ENCODE measurements around the gene TXLNB. TPM values are rescaled to one million over a fixed set of nuclear protein-coding genes. Genes with fewer than 3 reads are reported as not detected.

TXLNB gene
- total RNA-seq, 2 experiments from 2014 or later, result 0.17 to 0.19 TPM

- H3K4me1 ChIP-seq (ENCODE audit: insufficient read depth, low read length), result peaks cover 4% of the 10 kb centered on the region
- no peaks in the 10 kb centered on the region for H3K36me3 ChIP-seq (ENCODE audit: insufficient read depth, low read length)
- Mint-ChIP-seq H3K36me3 (ENCODE audit: low read depth) (no peaks in the 10 kb centered on the region), H3K27me3 (no peaks in the 10 kb centered on the region), H3K9me3 (no peaks in the 10 kb centered on the region), H3K4me1 (ENCODE audit: low read depth) (peaks cover 15% of the 10 kb centered on the region), H3K27ac (no peak overlapping the region), H3K4me3 (no peak overlapping the region)
- H3K9me3 ChIP-seq (ENCODE audit: control insufficient read depth in 1 of 2, insufficient read depth in 1 of 2, low read length in 2 of 2), result no peaks in the 10 kb centered on the region
- no peak overlapping the region for H3K4me3 ChIP-seq (ENCODE audit: low read length)
- no peak for TF ChIP-seq CTCF (IDR thresholded peaks at IDR 0.05)
- ChIA-PET CTCF (no interaction called here), POLR2A (interaction anchor here (0.9 to 2.2 kb wide), 3 partner anchors 15 to 17 kb away, joined by 3 to 7 read pairs (median 3); partner anchors contain the start of gene TXLNB)
- DNase-seq (peak in 2 of 14 experiments; percentile 26 to 31), ATAC-seq (ENCODE audit: poor library complexity) (no peak)
- no peaks in the 10 kb centered on the region for H3K27me3 ChIP-seq (ENCODE audit: control insufficient read depth in 1 of 2, insufficient read depth in 2 of 2, low read length in 2 of 2)
- no peak overlapping the region for H3K27ac ChIP-seq (ENCODE audit: low read depth in 1 of 2, low read length in 2 of 2)
- intact Hi-C loops (cut with DNase I, micrococcal nuclease), result no loop called here
These were observed 17.3 kb upstream of the TXLNB start for GRCh38 chr6:139308936-139309603.

- intact Hi-C loops (cut with DNase I, micrococcal nuclease), result no loop called here
- no peaks in the 10 kb centered on the region for H3K27me3 Mint-ChIP-seq
- H3K4me3 ChIP-seq (ENCODE audit: low read length), result no peak overlapping the region
- no peak for ATAC-seq (ENCODE audit: poor library complexity)
- peaks cover 4% of the 10 kb centered on the region for H3K4me1 ChIP-seq (ENCODE audit: insufficient read depth, low read length)
- no peak overlapping the region for H3K4me3 Mint-ChIP-seq
- H3K4me1 Mint-ChIP-seq (ENCODE audit: low read depth), result peaks cover 15% of the 10 kb centered on the region
- no peaks in the 10 kb centered on the region for H3K9me3 Mint-ChIP-seq
- ChIA-PET POLR2A (interaction anchor here (0.9 to 1.1 kb wide), 2 partner anchors 15 to 17 kb away, joined by 3 read pairs; partner anchors contain the start of gene TXLNB), CTCF (no interaction called here)
- H3K9me3 ChIP-seq (ENCODE audit: control insufficient read depth in 1 of 2, insufficient read depth in 1 of 2, low read length in 2 of 2), result no peaks in the 10 kb centered on the region
- no peaks in the 10 kb centered on the region for H3K36me3 Mint-ChIP-seq (ENCODE audit: low read depth)
- peak in 2 of 14 experiments; percentile 22 to 33 for DNase-seq
- H3K36me3 ChIP-seq (ENCODE audit: insufficient read depth, low read length), result no peaks in the 10 kb centered on the region
- H3K27me3 ChIP-seq (ENCODE audit: control insufficient read depth in 1 of 2, insufficient read depth in 2 of 2, low read length in 2 of 2), result no peaks in the 10 kb centered on the region
- H3K27ac Mint-ChIP-seq, result no peak overlapping the region
- TF ChIP-seq CTCF (IDR thresholded peaks at IDR 0.05), result no peak
- no peak overlapping the region for H3K27ac ChIP-seq (ENCODE audit: low read depth in 1 of 2, low read length in 2 of 2)
These were observed 16.6 kb upstream of the TXLNB start for GRCh38 chr6:139308286-139308916.

DNA sequence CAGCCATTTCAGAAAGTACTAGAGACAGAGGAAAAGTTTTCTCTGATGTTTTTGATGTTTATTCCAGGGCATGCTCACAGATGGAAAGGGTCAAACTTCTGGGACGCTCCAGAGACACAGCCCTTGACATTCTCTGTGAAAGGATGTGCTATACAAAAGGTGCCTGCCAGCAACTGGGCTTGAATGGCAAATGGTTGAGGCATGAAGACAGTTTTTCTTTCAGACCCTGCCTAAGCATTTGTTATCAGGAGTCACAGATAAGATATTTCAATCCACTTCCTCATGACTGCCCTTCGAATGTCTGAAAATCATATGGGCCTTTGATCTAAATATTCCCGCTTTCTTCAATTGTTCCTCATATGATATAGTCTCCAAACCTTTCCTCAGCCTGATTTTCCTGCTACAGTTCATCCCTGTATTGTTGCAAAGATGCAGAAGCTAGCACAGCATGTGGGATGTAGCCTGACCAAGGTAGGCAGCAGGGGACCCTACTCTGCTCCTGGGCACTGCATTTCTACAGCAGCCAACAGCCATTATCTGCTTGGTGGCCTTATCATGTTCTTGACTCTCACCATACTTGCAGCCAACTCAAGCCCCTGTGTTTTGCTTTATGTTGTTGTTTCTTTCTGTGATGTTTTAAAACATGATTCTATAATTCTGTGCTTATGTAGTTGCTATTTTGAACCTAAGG is 14.6 kb upstream of the TXLNB start:
- H3K27ac Mint-ChIP-seq, result no peak overlapping the region
- H3K4me1 Mint-ChIP-seq (ENCODE audit: low read depth), result peaks cover 4% of the 10 kb centered on the region
- H3K36me3 Mint-ChIP-seq (ENCODE audit: low read depth), result no peaks in the 10 kb centered on the region
- Histone ChIP-seq H3K4me3 (ENCODE audit: low read length) (no peak overlapping the region), H3K36me3 (ENCODE audit: insufficient read depth, low read length) (no peaks in the 10 kb centered on the region), H3K9me3 (ENCODE audit: control insufficient read depth in 1 of 2, insufficient read depth in 1 of 2, low read length in 2 of 2) (no peaks in the 10 kb centered on the region), H3K27me3 (ENCODE audit: control insufficient read depth in 1 of 2, insufficient read depth in 2 of 2, low read length in 2 of 2) (no peaks in the 10 kb centered on the region), H3K4me1 (ENCODE audit: insufficient read depth, low read length) (peaks cover 2% of the 10 kb centered on the region), H3K27ac (ENCODE audit: low read depth in 1 of 2, low read length in 2 of 2) (no peak overlapping the region)
- POLR2A ChIA-PET, result no interaction called here
- TF ChIP-seq CTCF (IDR thresholded peaks at IDR 0.05), result no peak
- ATAC-seq (ENCODE audit: poor library complexity), result no peak
- no peak overlapping the region for H3K4me3 Mint-ChIP-seq
- intact Hi-C loops (cut with DNase I, micrococcal nuclease), result no loop called here
- no peaks in the 10 kb centered on the region for H3K27me3 Mint-ChIP-seq
- no peak for DNase-seq
- CTCF ChIA-PET, result interaction anchor here (0.6 kb wide), 1 partner anchor 49 kb away, joined by 3 read pairs; no protein-coding TSS in a partner anchor
- no peaks in the 10 kb centered on the region for H3K9me3 Mint-ChIP-seq

All from CD4-positive, alpha-beta T cell (primary cell).